GM10266 (cell line): ENCODE measurements around the gene PAXIP1.

Experiments
- DNase-seq: peaks from one replicate; pipeline ENCODE4 v3.0.0; 2012; ENCODE audit errors: extremely low spot score
- TF ChIP-seq, protein P1 (sequence below): IDR thresholded peaks from 2 replicates; pipeline ENCODE4 v1.5.1; 2012; ENCODE audit warnings: mild to moderate bottlenecking, low read depth; ENCODE audit not compliant: control insufficient read depth, insufficient read depth; ENCODE audit errors: missing control alignments

The PAXIP1 gene

DNA sequence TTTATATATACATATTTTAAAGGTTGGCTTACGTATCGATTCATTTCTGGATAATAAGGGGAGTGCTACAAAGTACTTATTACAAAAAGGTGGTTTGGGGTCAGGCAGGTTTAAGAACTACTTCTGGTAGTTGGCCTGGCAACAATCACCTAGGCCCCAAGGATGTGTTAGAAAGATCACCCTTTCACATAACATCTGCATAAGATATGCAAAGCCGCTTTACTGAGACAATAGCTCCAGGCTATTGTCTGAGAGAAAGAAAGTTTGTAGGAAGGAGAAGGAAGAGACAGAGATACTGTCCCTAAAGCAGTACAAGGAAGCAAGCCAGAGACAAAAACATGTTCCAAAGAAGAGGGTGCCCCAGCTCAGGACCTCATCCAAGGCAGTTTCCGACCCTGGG, 6.2 kb downstream of the PAXIP1 start:
- no peak for DNase-seq
- TF ChIP-seq, protein P1, sequence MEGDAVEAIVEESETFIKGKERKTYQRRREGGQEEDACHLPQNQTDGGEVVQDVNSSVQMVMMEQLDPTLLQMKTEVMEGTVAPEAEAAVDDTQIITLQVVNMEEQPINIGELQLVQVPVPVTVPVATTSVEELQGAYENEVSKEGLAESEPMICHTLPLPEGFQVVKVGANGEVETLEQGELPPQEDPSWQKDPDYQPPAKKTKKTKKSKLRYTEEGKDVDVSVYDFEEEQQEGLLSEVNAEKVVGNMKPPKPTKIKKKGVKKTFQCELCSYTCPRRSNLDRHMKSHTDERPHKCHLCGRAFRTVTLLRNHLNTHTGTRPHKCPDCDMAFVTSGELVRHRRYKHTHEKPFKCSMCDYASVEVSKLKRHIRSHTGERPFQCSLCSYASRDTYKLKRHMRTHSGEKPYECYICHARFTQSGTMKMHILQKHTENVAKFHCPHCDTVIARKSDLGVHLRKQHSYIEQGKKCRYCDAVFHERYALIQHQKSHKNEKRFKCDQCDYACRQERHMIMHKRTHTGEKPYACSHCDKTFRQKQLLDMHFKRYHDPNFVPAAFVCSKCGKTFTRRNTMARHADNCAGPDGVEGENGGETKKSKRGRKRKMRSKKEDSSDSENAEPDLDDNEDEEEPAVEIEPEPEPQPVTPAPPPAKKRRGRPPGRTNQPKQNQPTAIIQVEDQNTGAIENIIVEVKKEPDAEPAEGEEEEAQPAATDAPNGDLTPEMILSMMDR, result no peak

DNA sequence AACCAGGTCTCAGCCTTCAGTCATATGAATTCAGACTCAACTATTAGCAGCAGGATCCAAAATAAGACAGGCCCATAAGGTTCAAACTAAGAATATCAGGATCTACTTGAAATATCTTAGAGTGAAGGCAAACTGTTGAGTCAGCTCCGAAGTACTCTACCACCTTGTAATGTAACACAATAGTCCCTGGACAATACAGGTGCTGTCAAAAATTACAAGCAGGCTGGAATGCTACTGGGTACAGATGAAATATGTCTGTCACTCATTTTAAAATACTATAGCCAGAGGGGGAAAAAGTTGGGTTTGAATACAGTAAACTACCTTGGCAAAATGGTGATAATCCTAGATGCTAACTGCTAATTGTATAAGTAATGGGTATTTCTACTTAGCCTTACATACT, 6.8 kb downstream of the PAXIP1 start:
- no peak for DNase-seq
- TF ChIP-seq, protein P1, result no peak

DNA sequence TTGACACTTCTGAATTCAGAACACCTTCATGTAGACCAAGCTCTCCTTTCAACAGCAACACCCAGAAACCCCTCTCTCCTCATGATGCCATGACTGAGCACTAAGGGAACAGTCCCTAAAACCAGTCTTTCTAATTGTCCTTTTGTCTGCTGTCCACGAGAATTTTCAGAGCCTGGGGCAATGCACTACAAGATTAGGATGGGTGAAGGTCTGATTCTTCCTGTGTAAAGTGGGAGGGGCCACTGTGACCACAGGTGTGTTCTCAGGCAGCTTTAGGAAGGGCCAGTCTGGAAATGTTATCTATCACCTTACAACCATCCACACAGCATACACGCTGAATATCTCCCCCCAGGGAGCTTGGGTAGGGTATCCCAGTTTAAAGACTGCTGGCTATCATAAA, 7.9 kb downstream of the PAXIP1 start:
- DNase-seq, result no peak
- TF ChIP-seq, protein P1, result no peak

DNA sequence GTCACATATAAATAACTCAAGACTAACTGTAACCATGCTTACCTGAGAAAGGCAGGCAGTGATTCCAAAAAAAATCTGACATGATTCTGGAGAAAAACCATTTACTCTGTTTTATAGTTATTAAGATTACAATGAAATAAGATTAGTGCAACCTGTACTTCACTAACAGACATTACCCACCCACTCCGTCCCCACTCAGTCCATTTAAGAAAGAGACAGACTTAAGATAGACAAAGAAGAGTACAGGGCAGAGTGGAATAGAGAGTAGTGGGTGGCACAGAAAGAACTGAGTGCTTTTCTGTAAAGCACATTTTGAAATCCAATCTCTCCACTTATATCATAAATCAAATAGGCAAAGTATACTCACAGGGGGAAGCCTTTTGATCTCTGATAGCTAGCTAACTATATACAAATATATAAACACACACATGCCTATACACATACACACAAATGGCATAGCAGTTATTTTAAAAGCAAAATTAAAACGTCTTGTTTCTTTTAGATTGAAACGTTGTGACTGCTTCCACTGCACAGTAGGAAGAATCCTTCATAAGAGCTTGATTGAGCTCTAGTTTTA, 11.9 kb downstream of the PAXIP1 start:
- no peak for DNase-seq
- TF ChIP-seq, protein P1, result no peak

DNA sequence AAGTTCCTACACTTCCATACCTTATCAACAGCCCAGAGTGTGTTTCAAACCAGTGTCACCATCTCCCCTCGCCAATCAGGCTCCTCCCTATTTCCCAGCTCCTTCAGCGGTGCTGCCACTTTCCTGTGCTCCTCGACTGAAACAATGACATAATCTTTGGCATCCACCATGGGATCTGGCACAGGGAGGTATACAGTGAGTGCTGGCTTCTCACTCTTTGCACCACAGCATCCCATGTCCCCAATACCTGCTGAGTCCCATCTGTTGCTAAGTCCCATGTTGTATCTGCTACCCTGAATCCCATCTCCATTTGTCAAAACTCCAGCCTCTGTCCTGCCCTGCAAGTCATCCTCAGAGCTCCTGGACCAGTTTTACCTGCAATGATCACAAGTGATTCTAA, 15.4 kb downstream of the PAXIP1 start:
- no peak for DNase-seq
- TF ChIP-seq, protein P1, result no peak

DNA sequence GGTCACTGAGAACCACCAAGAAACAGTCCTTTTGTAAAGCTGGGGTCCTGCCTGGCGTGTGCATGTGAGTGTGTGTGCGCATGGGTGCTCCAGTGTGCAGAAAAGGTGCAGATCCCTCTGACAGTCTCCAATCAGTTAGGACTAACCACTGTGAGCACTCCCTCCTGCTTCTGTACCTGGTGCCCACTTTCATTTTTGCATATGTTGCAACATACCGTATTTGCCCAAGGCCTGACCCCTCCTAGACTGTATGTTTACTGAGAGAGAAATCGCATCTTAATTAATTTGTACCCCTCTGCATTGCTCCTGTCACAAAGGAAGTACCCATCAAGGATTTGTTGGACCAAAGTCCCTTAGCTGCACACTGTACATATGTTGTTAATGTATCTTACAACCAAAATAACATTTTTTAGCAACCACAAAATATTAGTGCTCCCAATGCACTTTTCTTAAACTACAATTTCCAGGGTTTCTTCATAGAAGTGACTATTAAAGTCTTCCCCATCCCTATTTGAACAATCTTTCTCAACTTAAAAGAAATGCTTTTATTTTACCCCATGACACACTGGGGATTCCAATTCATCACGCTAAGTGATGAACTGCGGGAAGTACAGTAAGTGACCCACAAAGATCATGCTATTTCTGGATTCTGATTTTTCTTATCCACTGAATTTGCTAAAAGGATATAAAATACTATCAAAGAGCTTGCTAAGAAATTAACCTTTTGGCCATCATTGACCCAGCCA, 16.6 kb downstream of the PAXIP1 start:
- TF ChIP-seq, protein P1, result no peak
- no peak for DNase-seq

DNA sequence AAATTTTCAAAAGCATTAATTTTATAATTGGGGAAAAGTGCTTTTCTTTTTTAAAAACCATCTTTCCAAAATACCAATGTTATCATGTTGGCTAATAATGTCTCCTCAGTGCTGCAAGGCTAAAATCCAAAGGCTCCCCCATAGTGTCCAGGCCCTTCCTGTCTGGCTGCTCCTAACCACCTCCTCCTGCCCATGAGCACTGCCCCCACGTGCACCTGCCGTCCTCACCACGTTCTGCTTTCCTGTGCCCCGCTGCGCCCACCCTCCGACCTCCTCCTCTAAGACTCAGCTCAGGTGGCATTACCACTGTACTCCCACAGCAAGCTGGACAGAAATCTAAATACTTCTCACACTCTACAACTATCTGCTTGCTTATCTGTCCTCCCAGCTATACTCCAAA, 17.7 kb downstream of the PAXIP1 start:
- no peak for DNase-seq
- TF ChIP-seq, protein P1, result no peak
